Stimulated activated naive CD4-positive, alpha-beta T cell (primary cell): Measurements from ENCODE around the gene MRAP2.

Source experiments
- DNase-seq, 6 experiments: peaks; one replicate each; lab custom pipeline; 2025; lab: John Stamatoyannopoulos, UW

Gene MRAP2

GRCh38 chr6:84135291-84135690 lies 101.7 kb downstream of the MRAP2 start:
- DNase-seq: no peak

DNA sequence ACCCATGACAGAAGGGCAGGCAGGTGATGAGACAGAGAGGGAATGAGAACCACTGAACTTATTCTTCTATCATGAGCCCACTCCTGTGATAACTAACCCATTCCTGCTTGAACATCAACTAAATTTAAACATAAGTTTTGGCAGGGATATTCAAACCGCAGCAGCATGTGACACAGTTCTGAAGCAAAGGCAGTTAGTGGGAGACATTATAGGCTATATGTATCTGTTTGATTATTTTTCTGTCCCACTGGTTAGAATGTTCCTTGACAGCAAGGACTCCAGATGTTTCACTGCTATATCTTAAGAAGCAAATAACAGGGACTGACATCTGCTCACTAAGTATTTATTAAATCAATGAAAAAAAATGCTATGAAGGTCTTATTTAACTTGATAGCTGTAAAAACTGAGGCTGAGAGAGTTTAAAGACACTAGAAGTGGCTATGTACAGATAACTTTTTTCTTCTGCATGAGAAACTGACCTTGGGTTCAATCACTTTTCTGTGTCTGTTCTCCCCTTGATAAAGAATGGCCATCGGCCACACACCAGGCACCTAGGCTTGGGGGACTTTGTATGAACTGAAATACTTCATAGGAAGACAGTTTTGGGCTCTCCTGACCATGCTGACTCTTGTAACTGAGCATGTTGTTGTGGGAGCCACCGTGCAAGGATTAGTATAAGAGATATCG lies 102.9 kb downstream of the MRAP2 start:
- DNase-seq: no peak

DNA sequence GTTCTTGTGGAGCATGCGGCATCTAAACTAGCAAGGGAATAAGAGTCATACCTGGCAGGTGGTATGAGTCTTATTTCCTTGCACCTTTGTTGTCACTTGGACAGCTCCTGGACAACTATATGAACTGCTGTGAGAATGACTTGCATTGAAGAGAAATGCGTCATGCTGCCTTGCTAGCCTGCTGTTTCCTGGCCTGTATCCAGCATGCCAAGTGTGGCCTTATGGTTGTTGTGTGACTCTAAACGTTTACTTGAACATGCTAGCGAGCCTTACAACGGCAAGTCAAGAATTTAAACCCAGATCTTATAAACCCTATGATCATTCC lies 103.4 kb downstream of the MRAP2 start:
- no peak for DNase-seq

DNA sequence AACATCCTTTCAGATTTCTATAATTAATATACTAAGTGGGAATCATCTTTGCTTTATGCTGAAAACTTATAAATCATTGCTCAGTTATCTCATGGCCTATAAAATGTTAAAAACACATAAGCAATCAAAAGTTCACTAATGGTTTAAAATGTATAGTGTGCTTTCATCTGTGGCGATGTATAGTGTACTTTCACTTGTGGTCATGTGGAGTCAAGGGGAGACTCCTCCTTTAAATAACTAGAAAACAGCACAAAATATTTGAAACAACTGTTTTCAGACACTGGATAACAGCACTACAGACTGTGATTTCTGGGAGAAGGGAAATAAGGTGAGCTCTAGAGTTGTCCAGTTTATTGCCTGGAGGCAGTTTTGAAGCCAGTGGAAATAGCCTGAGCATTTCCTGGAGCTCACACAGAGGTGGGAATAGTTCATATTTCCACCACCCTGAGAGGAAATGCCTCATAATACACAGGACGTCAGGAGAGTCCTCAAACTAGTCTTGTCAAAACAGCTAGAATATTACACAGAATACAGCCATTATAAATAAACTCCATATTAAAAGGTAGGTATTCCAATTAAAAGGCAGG lies 104.5 kb downstream of the MRAP2 start:
- no peak for DNase-seq

DNA sequence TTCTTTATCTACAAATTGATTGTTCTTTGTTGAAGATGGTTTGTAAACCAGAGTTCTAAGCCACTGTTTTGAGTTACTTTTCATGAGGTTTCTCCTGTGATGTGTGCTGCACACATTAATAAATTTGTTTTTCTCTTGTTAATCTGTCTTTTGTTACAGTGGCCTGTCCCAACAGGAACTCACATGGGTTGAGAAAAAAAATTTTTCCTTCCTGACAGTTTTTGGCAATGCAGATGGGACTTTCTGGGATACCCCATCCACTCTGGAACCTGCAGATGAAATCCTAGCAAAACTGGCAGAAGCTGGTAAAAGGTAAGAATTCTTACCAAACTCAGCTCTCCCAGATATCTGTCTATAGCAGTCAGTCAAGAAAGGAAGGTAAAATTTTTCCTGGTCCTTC lies 105.7 kb downstream of the MRAP2 start:
- no peak for DNase-seq
